ENCODE measurements around the gene NPPC.
"Not testable (repeated sequence)": the region's sequence is repeated elsewhere in the genome, so short reads cannot be mapped to it uniquely, and the experiment has no call there.

- TF ChIP-seq EZH2 (IDR thresholded peaks at IDR 0.05; ENCODE audit: borderline replicate concordance, insufficient read depth, low read length, poor library complexity, severe bottlenecking); TAF1 (IDR thresholded peaks at IDR 0.05; ENCODE audit: low read depth); CTCF (IDR thresholded peaks at IDR 0.05; ENCODE audit: poor library complexity, severe bottlenecking): not testable (repeated sequence)
Measured at GRCh38 chr2:231880371-231880770, 45.8 kb downstream of the NPPC start.
